ENCODE results near the gene RUFY3.
"Not testable (repeated sequence)": the region's sequence is repeated elsewhere in the genome, so short reads cannot be mapped to it uniquely, and the experiment has no call there.

Gene RUFY3

DNA sequence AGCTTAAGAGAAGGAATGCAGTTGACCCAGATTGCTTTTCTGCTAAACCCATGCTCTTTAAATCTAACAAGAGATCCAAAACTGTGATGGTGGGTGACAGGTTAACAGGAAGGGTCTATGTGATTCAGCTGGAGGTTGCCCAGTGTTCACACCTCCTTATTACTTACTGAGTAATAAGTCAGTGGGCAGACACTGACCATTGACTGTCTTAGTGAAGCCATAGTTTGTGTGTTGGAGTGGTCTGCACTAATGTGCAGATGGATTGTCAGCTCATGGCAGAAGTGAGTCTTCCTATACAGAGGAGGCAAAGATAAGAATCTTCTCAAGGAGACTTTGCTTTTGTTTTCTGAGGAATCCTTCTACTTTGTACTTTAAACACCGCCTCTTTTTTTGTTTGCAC lies 15.2 kb upstream of the RUFY3 start:
- DNase-seq: no peak

DNA sequence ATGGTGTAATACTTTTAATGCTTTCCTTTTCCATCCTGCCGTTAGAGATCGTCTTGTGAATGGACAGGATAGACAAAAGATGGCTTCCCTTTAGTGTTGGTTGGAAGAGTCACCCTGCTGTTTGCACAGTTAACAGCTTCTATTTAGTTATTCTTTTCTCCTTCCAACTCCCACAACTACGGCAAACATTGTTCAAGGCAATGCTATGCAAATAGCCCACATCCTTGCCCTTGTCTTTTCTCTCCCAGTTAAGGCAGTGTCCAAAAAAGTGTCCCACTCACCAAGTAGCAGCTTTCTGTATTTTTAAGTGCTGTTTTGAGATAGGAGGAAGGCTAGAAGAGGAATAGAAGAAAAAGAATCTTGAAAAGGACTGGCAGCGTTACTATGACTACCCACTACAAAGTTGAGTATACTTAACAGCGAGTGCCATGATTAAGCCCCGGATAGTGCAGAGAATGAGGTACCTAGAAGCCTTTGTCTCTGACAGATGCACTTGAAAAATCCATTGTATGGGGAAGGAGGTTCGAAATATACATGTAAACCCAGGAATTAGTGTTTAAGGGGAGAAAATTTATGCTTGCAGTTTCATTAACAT lies 12.1 kb upstream of the RUFY3 start:
- no peak for DNase-seq

DNA sequence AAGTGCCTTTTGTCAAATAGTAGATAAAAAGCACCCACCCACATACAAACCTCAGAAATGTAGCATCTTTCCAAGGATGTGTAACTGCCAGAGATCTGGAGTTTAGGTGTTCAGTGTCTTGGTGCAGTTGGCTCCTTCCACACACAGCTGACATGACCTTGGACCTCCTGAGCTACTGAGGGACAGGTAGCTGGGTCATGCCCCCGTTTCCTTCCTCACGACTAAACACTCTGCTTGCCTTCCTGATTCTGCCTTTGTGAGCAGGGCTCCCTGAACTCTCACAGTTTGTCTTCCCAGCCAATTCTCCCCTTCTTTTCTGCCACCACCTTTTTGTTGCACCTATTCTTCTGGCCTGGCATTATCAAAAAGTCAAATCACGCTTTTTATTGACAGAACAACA lies 10.2 kb upstream of the RUFY3 start:
- no peak for DNase-seq

DNA sequence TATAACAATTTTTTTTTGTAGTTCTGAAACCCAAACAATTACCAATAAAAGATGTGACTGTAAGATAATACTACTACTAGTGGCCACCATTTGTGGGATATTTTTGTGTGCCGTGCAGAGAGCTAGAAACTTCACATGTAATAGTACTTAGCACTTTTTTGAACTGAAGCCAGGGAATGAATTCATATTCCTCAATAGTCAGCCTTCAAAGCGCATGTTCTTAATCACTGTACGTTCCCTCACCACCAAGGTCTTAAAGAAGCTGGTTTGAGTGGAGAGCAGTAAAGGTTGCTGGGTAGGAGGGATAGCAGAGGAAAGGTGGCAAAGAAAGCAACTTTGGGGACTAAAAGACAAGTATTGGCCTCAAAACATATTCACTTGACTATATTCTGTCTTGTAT lies 9.6 kb upstream of the RUFY3 start:
- no peak for DNase-seq

DNA sequence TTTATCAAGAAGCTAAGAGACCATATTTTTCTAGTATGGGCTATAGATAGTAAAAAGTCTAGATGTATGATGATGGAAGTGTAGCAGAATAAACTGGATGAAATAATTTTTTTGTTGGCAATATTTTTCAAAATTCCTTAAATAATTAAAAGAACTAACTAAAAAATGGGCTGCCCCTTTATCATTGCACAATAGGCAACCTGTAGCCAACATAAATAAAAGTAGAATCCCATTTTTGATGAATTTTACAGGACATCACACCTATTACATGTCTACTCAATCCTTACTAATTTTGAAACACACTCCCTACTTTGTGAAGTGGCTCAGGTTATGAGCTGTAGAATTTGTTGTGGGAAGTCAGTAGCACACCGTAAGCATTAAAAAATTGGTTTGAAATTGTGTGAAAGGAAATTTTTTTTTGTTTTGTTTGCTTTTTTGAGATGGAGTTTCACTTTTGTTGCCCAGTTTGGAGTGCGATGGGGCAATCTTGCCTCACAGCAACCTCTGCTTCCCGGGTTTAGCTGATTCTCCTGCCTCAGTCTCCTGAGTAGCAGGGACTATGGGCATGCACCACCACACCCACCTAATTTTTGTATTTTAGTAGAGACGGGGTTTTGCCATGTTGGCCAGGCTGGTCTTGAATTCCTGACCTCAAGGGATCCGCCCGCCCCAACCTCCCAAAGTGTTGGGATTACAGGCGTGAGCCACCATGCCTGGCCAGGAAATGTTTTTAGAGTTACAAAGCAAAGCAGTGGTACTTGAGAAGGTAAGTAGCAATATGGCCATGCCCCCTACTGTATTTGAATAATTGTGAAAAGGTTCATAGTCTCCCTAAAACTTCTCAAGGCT lies 8.9 kb upstream of the RUFY3 start:
- no peak for DNase-seq

DNA sequence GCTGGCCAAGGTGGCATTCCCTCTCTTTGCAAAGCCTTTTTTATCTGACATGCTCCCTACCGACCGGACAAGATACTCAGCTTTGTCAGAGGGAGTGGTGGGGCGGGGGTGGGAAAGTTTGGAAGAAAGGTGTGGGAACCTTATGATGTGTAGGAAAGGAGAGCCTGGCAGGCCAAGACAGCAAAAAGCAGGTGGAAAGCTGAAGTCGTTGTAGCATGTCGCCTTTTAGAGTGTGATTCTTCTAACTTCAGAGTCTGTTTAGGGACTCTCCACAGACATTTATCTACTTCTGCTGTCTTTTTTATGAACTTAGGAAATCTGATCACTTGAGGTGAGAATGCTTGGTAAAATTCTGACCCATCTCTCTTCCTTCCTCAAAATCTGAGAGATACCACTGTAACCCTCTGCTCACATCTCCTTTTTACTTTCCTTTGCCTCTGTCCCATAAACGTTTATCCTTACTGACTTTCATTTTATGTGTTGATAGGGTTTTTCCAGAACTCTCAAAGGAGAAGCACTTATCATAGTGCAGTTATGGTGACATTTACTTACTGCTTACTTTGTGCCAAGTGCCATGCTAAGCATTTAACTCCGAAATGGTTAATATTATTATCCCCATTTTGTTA lies 8.2 kb upstream of the RUFY3 start:
- DNase-seq: no peak

DNA sequence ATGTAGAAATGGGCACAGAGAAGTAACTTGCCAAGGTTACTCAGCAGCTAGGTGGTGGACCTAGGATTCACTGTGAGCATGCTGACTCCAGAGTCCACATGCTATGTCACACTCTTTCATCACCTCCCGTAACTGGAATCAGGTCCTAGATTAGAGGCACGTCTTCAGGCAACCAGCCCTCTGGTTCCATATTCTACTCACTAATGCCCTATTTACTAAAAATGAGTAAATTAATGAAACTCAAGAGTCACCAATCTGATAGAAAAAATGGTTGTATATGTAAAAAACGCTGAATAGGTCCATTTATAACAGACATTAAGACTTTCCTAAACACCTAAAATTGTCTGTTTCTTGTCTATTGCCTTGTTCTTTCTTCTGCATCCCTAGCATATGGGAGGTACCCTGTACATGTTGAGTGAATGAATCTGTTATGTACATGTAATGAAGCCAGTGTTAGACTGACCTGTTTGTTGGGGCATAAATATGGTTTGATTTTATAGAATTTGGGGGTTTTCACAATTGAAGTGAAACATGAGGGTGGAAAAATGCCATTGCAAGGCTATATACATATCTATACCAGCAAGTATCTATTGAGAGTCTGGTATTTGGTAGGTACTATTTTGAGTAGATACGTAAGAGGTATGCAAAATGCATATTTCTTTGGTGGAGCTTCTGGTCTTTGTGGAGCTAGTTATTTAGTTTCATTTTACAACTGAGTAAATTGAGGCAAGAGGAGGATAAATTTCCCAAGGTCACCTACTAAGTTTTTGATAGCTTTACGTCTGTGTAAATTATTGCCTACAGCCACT lies 7.5 kb upstream of the RUFY3 start:
- DNase-seq: no peak

DNA sequence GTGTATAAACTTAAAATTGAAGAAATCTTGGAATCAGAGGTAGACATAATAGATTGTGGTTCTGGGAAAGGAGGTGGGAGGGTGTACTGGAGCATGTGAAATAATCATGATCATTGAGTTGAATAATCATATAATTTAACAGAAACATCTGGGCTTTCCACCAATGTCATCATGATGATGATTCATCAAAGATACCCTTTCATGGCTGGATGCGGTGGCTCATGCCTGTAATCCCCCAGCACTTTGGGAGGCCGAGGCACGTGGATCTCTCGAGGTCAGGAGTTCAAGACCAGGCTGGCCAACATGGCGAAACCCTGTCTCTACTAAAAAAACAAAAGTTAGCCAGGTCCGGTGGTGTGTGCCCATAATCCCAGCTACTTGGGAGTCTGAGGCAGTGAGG lies 6.7 kb upstream of the RUFY3 start:
- DNase-seq: no peak

DNA sequence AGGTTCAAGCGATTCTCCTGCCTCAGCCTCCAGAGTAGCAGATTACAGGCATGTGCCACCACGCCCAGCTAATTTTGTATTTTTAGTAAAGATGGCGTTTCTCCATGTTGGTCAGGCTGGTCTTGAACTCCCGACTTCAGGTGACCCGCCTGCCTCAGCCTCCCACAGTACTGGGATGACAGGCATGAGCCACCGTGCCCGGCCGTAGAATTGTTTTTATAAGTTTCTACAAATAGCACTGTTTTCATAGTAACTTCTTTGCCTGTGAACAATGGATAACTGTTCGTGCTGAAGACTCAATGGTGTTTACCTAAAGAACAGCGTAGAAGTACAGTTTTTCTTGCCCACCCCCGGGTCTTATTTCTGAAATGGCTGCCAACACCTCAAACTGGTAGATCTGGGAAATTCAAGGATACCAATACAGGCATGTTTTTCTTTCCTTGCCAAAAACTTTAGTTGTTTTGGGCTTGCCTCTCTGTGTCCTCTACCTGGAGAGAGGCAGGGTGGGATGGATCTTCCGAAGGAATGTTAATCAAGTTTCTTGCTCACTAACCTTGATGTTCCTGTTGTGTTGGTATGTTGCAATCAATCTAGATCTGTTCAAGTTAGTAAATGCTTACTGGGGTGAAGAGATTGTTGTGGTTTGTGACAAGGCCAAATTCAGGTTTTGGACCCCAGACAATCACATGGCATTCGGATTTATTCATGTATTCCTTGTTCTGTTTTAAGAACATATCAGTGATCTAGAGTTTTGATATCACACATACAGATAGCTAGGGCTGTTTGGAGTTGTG lies 2.8 kb upstream of the RUFY3 start:
- DNase-seq: no peak

DNA sequence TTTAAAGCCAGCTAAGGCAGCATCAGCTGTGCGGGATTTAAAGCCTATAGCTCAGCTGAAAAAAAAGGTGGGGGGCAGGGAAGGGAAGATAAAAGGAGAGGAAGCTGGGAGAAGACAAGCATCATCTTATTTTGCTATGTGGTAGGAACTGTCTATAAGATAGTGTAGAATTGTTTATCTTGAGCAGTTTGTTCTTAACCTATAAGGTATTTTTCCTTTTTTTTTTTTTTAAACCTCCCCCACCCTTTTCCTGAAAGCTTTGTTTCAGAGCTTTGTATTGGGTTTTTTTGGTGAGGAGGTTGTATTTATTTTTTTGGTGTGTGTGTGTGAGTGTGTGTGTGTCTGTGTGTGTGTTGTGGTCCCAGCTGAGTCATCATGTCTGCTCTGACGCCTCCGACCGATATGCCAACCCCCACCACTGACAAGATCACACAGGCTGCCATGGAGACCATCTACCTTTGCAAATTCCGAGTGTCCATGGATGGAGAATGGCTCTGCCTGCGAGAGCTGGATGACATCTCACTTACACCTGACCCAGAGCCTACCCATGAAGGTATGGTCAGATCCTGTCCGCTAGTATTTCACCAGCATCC lies 531 bp downstream of the RUFY3 start:
- peak in 1 of 2 experiments; percentile 26 for DNase-seq

DNA sequence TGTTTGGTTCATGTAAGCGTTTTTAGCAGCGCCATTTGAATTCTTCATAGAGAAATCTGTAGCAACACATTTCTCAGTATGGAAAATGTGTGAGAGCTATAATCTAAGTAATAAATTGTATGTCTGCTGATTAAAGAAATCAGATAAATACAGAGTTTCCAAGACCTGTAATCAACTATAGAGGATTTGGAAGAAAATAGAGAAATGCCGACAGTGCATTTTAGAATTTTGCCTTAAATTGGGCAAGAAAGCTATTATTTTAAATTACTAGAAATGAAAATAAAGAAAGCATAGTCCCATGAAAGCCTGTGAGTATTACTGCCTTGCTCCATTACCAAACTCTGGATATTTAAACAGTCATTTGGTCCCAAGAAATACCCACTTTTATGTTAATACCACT lies 2.7 kb downstream of the RUFY3 start:
- no peak for DNase-seq

DNA sequence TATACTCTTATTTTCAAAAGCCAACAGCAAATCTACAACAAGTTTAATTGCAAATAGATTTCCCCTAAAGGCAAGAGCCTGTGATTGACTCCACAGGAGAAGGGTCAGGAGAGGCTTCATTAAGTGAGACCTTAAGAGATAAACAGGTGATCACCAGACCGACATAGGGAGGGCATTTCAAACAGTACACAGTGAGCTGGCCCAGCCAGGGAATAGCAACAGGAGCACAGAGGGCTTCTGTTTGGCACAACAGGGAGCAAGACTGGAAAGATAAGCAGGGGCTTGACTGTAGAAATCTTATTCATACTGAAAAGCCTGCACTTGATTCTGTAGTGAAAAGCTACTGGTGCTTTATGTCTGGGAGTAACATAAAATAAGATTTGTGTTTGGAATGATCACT lies 3.9 kb downstream of the RUFY3 start:
- no peak for DNase-seq

DNA sequence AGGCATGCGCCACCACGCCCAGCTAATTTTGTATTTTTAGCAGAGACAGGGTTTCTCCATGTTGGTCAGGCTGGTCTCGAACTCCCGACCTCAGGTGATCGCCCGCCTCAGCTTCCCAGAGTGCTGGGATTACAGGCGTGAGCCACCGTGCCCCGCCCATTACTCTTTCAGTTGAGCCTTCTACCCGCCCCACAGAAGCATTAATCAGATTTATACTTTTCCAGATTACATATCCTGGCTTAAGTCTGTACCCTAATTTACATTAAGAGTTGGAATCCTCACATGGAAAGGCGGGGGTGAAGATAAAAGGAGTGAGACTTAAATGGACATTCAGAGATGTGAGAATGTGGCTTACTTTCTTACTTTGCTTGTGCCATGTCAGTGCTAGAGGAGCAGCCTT lies 4.8 kb downstream of the RUFY3 start:
- DNase-seq: not testable (repeated sequence)

DNA sequence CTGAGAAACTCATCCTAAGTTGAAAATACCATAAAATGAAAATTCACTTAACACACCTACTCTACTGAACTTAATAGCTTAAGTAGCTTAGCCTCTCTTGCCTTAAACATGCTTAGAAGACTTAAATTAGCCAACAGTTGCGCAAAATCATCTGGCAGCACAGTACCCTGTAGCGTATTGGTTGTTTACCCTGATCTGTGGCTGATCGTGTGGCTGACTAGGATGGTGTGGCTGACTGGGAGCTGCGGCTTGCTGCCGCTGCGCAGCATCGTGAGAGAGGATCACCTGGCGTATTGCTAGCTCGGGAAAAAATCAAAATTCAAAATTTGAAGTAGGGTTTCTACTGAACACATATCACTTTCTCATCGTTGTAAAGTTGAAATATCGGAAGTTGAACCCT lies 6.3 kb downstream of the RUFY3 start:
- DNase-seq: no peak

DNA sequence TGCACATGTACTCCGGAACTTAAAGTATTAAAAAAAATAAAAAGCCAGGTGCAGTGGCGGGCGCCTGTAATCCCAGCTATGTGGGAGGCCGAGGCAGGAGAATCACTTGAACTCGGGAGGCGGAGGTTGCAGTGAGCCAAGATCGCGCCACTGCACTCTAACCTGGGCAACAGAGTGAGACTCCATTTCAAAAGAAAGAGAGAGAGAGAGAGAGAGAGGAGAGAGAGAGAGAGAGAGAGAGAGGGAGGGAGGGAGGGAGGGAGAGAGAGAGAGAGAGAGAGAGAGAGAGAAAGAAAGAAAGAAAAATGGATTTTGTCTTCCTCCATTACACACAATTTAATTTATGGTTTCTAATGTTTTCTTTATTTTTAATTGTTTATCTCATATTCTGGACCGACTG lies 11.1 kb downstream of the RUFY3 start:
- DNase-seq: not testable (repeated sequence)

DNA sequence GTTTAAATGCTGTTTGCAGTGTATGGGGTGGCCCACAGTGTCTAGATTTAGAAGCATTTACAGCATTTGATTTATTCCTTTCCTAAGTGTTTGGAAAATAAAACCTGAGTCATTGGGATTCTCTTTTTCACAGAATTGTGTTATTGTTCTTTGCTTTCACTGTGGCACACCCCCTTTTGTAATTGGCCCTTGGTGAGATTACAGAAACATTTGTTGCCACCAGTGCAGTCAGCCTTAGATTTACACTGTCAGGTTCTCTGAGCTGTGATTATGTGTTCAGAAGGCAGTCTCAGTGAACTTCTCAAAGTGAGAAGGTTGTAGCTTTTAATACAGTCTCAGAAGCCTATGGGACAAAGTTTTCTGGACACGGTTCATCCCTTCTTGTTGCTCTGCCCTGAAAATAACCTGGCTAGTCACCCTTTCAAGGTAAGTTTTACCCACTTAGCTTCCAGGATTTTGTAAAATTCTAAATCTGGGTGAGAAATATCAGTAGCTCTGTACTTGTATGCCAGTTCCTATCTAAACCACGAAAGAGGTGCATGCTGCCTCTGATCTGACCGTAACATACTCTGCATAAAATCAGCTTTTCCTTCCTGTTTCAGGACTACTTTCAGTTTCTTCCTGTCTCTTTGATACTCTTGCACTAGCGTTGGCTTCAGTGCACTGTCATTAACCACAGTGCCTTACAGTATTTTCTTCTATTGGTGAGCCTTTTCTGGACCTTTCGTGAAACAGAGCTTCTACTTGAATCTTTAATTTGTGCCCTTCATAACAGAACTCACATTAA lies 12.6 kb downstream of the RUFY3 start:
- no peak for DNase-seq

DNA sequence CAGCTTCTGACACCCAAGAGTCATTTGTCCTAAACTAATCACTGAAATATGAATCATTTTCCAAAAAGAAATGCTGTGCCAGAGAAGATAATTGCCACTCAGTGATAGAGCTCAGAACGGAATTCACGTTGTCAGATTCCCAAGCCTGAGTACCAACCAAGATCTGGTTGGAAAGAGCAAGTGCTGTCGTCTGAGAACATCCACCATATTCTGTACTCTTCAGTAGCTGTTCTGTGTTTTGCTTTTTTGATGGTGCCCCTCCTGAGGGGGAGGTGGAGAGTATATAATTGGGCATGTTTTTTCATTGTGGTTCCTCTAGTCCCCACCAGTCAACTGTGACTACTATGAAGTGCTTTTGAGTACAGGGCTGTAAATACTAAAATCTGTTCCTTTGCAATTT lies 13.2 kb downstream of the RUFY3 start:
- no peak for DNase-seq

DNA sequence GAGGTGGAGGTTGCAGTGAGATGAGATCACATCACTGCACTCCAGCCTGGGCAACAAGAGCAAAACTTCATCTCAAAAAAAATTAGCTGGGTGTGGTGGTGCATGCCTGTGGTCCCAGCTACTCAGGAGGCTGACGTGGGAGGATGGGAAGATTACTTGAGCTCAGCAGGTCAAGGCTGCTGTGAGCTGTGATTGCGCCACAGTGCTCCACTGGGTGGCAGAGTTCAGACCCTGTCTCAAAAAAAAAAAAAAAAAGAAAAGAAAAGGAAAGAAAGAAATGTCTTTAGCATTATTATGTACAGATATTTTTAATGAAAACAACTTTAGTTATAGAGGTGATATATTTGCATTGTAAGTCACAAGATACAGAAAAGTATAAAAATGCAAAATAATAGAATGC lies 14.2 kb downstream of the RUFY3 start:
- DNase-seq: peak; percentile 26 to 32

DNA sequence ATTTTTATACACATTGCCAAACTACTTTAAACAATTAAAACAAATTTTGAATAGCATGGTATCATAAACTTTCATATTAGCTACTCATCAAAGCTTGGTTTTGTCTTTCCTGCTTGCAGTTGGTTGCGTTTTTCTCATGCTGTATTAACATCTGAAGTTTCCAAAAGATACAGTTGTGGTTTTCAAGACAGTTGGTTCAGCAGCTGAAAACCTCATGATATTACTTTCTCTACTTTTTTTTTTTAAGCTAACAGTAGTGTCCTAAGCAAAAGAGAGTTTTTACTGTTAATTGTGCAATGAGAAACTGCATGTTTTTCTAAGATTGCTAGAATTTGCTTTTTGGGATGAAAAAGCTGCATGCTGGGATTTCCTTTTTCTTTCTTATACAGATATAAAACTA lies 15.2 kb downstream of the RUFY3 start:
- DNase-seq: no peak

DNA sequence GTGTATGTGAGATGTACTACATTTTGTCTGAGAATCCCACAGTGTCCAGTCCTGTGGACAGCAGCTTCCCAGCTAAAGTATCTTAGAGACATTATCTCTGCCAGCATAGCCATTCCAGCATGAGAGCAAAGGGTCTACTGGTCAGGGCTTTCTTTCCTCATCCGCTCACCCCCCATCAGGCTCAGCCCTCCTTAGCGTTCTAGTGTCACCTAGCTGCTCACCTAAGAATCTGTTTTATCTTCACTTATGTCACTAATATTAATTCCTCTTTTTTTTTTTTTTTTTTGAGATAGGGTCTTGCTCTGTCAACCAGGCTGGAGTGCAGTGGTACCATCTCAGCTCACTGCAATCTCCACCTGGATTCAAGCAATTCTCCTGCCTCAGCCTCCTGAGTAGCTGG lies 15.6 kb downstream of the RUFY3 start:
- no peak for DNase-seq
